GM12878 (cell line): ENCODE measurements around the gene DAD1. TPM values are rescaled to one million over a fixed set of nuclear protein-coding genes. Genes with fewer than 3 reads are reported as not detected.

Experiments
- BRCA1 ChIP-seq: IDR thresholded peaks from 2 replicates; pipeline ENCODE4 v1.6.1; 2011; ENCODE audit warnings: low read depth, low read length, improper control_type of control experiment
- CBX3 ChIP-seq: fragments of 200-600 bp; sonication (generic); IDR thresholded peaks from 2 replicates; pipeline ENCODE4 v1.6.1; 2016; ENCODE audit warnings: low read depth, borderline replicate concordance
- CEBPB ChIP-seq, 2 experiments: fragments of 150-350 bp in 1 of 2; IDR thresholded peaks; 2 replicates each; pipeline ENCODE4 v1.6.1; 2012 to 2014; ENCODE audit warnings: low read depth in 2 of 2, low read length in 2 of 2, borderline replicate concordance in 1 of 2, inconsistent platforms in 1 of 2
- DPF2 ChIP-seq: fragments of 450-650 bp; IDR thresholded peaks from 2 replicates; pipeline ENCODE4 v1.6.1; 2017; ENCODE audit warnings: mild to moderate bottlenecking
- GATAD2B ChIP-seq: fragments of 450-650 bp; conservative IDR thresholded peaks from 2 replicates; pipeline ENCODE4 v1.6.1; 2017; ENCODE audit warnings: low read depth, mild to moderate bottlenecking, moderate library complexity
- HDAC6 ChIP-seq: fragments of 200-600 bp; sonication (generic); IDR thresholded peaks from one replicate; pipeline ENCODE4 v1.8.0; 2017; ENCODE audit warnings: antibody characterized with exemption; ENCODE audit not compliant: unreplicated experiment
- IKZF2 ChIP-seq, 2 experiments: fragments of 450-650 bp; IDR thresholded peaks; 2 replicates each; pipeline ENCODE4 v1.6.1; 2017; ENCODE audit warnings: mild to moderate bottlenecking in 2 of 2, moderate library complexity in 2 of 2
- JUND ChIP-seq: IDR thresholded peaks from 2 replicates; pipeline ENCODE4 v1.6.1; 2012; ENCODE audit warnings: low read depth, mild to moderate bottlenecking, low read length, improper control_type of control experiment, moderate library complexity
- NFXL1 ChIP-seq: fragments of 450-650 bp; IDR thresholded peaks from 2 replicates; pipeline ENCODE4 v1.6.1; 2017; ENCODE audit warnings: antibody characterized with exemption, mild to moderate bottlenecking, borderline replicate concordance
- POU2F2 ChIP-seq: IDR thresholded peaks from 3 replicates; pipeline ENCODE4 v1.6.1; 2011; ENCODE audit warnings: low read depth, mild to moderate bottlenecking, low read length, borderline replicate concordance
- RAD21 ChIP-seq: IDR thresholded peaks from 2 replicates; pipeline ENCODE4 v1.6.1; 2011; ENCODE audit warnings: mild to moderate bottlenecking, low read depth, low read length, moderate library complexity; ENCODE audit not compliant: insufficient read depth
- RFX5 ChIP-seq: IDR thresholded peaks from 2 replicates; pipeline ENCODE4 v1.6.1; 2011; ENCODE audit warnings: low read depth, low read length, improper control_type of control experiment
- SIX5 ChIP-seq: IDR thresholded peaks from 2 replicates; pipeline ENCODE4 v1.6.1; 2011; ENCODE audit warnings: mild to moderate bottlenecking, low read depth, low read length, moderate library complexity; ENCODE audit not compliant: severe bottlenecking
- SRF ChIP-seq, 2 experiments: IDR thresholded peaks; 2 replicates each; pipeline ENCODE4 v1.6.1; 2011; ENCODE audit warnings: low read depth in 2 of 2, low read length in 2 of 2, mild to moderate bottlenecking in 1 of 2, moderate library complexity in 1 of 2
- TBL1XR1 ChIP-seq: IDR thresholded peaks from 2 replicates; pipeline ENCODE4 v1.6.1; 2012; ENCODE audit warnings: low read depth, low read length, improper control_type of control experiment
- TCF3 ChIP-seq: IDR thresholded peaks from 2 replicates; pipeline ENCODE4 v1.6.1; 2012; ENCODE audit warnings: low read depth, mild to moderate bottlenecking, low read length, borderline replicate concordance; ENCODE audit not compliant: insufficient read depth
- ZBTB40 ChIP-seq: fragments of 450-650 bp; IDR thresholded peaks from 2 replicates; pipeline ENCODE4 v1.6.1; 2016; ENCODE audit warnings: mild to moderate bottlenecking, moderate library complexity, borderline replicate concordance
- ZZZ3 ChIP-seq: IDR thresholded peaks from 2 replicates; pipeline ENCODE4 v1.6.1; 2011; ENCODE audit warnings: low read depth; ENCODE audit not compliant: control insufficient read depth, insufficient read length
- polyA plus RNA-seq, 11 experiments: library from polyadenylated mRNA; depleted of rRNA in 4 of 11; unstranded in 6 of 11; stranded (reverse) in 5 of 11; fragments of >200 nt; fragmentation: Nextera tagmentation in 4 of 11; fragmentation: Illumina TruSeq in 1 of 11; extraction: Ambion mirVana in 4 of 11; extraction: Trizol in 1 of 11; gene quantifications; 1 replicate in 1 of 11; 2 replicates in 10 of 11; pipeline versions ENCODE4 v1.2.1 to v1.2.3, GENCODE V29; 2011 to 2016; ENCODE audit warnings: inconsistent platforms in 2 of 11, missing spikeins in 2 of 11, low read depth in 1 of 11
- total RNA-seq, 4 experiments: library from RNA; depleted of rRNA in 3 of 4; stranded (reverse); fragments of >200 nt in 3 of 4; fragmentation: Illumina TruSeq in 1 of 4; extraction: Trizol in 1 of 4; gene quantifications; 2 replicates each; pipeline versions ENCODE4 v1.2.1 to v1.2.3, GENCODE V29; 2013 to 2021
- TF ChIP-seq, protein P1 (sequence below): IDR thresholded peaks from 2 replicates; pipeline ENCODE4 v1.6.1; 2012; ENCODE audit warnings: low read depth, low read length, improper control_type of control experiment
- TF ChIP-seq, protein P2 (sequence below): IDR thresholded peaks from 2 replicates; pipeline ENCODE4 v1.6.1; 2011; ENCODE audit warnings: mild to moderate bottlenecking, low read depth, low read length, moderate library complexity; ENCODE audit not compliant: insufficient replicate concordance
- TF ChIP-seq, protein P3 (sequence below): IDR thresholded peaks from 2 replicates; pipeline ENCODE4 v1.6.1; 2012; ENCODE audit warnings: low read depth, low read length, improper control_type of control experiment

The DAD1 gene
- total and polyA plus RNA-seq, 10 of the 15 experiments (the other 5 are each of a cell fraction or from before 2014, with no cell fraction given), result 161 to 920 (median 319) TPM

DNA sequence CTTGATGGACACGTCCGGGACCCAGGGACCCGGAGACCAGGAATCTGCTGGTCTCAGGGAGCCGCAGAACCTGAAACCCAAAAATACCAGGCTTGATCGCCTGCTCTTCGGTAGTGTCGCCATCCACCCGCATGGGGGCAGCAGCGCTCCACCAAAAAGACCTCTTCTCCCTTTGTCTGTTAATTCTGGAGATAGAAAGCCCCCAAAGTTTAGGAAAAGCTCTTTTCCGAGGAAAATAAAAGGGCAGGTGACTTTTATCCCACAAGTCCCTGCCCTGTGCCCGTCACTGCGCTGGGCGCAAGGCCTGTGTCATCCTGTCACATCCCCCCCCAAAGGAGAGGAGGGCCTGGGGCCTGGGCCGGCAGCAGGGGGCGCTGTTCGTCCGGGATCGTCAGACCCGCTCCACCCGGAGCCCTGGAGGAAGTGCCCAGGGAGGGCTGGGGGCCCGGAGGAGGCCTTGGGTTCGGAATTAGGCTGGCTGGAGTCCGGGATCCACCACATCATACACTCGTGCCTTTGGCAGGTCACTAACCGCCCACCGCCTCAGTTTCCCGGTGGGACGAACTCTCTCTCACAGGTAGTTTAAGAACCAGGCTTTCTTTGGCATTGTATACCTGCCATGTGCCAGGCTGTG is 31.9 kb downstream of the DAD1 start (continued):
- peak; percentile 74 for TF ChIP-seq RAD21
- TF ChIP-seq, protein P1, sequence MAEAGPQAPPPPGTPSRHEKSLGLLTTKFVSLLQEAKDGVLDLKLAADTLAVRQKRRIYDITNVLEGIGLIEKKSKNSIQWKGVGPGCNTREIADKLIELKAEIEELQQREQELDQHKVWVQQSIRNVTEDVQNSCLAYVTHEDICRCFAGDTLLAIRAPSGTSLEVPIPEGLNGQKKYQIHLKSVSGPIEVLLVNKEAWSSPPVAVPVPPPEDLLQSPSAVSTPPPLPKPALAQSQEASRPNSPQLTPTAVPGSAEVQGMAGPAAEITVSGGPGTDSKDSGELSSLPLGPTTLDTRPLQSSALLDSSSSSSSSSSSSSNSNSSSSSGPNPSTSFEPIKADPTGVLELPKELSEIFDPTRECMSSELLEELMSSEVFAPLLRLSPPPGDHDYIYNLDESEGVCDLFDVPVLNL, result no peak
- TF ChIP-seq DPF2, result peak; percentile 42; the same call in 1 of the 2 replicates
- TF ChIP-seq, protein P2, sequence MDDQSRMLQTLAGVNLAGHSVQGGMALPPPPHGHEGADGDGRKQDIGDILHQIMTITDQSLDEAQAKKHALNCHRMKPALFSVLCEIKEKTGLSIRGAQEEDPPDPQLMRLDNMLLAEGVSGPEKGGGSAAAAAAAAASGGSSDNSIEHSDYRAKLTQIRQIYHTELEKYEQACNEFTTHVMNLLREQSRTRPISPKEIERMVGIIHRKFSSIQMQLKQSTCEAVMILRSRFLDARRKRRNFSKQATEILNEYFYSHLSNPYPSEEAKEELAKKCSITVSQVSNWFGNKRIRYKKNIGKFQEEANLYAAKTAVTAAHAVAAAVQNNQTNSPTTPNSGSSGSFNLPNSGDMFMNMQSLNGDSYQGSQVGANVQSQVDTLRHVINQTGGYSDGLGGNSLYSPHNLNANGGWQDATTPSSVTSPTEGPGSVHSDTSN, result no peak
- TF ChIP-seq CEBPB (IDR thresholded peaks at IDR 0.05; ENCODE audit: borderline replicate concordance in 1 of 2, low read depth in 2 of 2, low read length in 2 of 2), result no peak
- peak; percentile 63; the same call in 1 of the 2 replicates for TF ChIP-seq ZBTB40
- no peak for TF ChIP-seq TCF3
- TF ChIP-seq CBX3, result no peak
- no peak for TF ChIP-seq ZZZ3
- no peak for TF ChIP-seq BRCA1
- peak; percentile 58 to 83 for TF ChIP-seq IKZF2 (IDR thresholded peaks at IDR 0.05)
- TF ChIP-seq NFXL1, result no peak
- TF ChIP-seq RFX5, result no peak
- TF ChIP-seq, protein P3, sequence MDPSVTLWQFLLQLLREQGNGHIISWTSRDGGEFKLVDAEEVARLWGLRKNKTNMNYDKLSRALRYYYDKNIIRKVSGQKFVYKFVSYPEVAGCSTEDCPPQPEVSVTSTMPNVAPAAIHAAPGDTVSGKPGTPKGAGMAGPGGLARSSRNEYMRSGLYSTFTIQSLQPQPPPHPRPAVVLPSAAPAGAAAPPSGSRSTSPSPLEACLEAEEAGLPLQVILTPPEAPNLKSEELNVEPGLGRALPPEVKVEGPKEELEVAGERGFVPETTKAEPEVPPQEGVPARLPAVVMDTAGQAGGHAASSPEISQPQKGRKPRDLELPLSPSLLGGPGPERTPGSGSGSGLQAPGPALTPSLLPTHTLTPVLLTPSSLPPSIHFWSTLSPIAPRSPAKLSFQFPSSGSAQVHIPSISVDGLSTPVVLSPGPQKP, result 0 out of 2 replicates have a peak, but pooled peaks have one; percentile 19
- TF ChIP-seq SIX5, result no peak
- no peak for TF ChIP-seq SRF (IDR thresholded peaks at IDR 0.05; ENCODE audit: low read depth in 2 of 2, low read length in 2 of 2)
- TF ChIP-seq TBL1XR1, result peak; percentile 37; the same call in 1 of the 2 replicates
- TF ChIP-seq GATAD2B, result peak; percentile 46; the same call in 1 of the 2 replicates
- TF ChIP-seq JUND, result no peak
- TF ChIP-seq HDAC6, result no peak
- TF ChIP-seq POU2F2, result peak; percentile 29; the same call in 1 of the 3 replicates
